HepG2 (cell line): ENCODE results near the gene C11orf21. TPM values are rescaled to one million over a fixed set of nuclear protein-coding genes. Genes with fewer than 3 reads are reported as not detected.

ENCODE experiments used
- ATAC-seq: fragments of 200-7000 bp; cut with Tn5 transposase; 3 replicates; pipeline ENCODE4 v1.9.1; 2020; ENCODE audit warnings: mild to moderate bottlenecking, moderate library complexity
- BruUV-seq: library from RNA; stranded (reverse); fragments of 400-500 nt; replicated peaks from 2 replicates; lab custom pipeline; 2021; lab: Mats Ljungman, UMichigan
- CTCF ChIA-PET: fragments of 300-600 bp; formaldehyde crosslinking; extraction: SDS; loops from one replicate; lab custom pipeline; 2021; ENCODE audit warnings: low total read pairs, inconsistent platforms, low intra/inter-chr PET ratio; lab: Yijun Ruan, JAX
- POLR2A ChIA-PET: fragments of 350-600 bp; sonication (Branson Sonifier 250); formaldehyde crosslinking; loops from one replicate; lab custom pipeline; 2020; ENCODE audit warnings: antibody characterized with exemption, inconsistent platforms; lab: Yijun Ruan, JAX
- DNase-seq: peaks from one replicate; pipeline ENCODE4 v3.0.0-alpha.2; 2015; ENCODE audit warnings: low spot score
- FAIRE-seq: peaks from 3 replicates; lab custom pipeline; 2011; peaks lifted over from hg19 to GRCh38; lab: Jason Lieb, UNC
- H2AFZ ChIP-seq: one replicate; pipeline ENCODE4 v1.6.1; 2011; ENCODE audit warnings: low read length, inconsistent platforms
- H3K27ac ChIP-seq: fragments of 300-600 bp; 3 replicates; pipeline ENCODE4 v1.8.0; 2011; ENCODE audit warnings: mixed run types, mild to moderate bottlenecking, mixed read lengths, low read length, inconsistent platforms; ENCODE audit not compliant: insufficient read depth; ENCODE audit errors: extremely low read length
- H3K27me3 ChIP-seq, 2 experiments: fragments of 200-600 bp in 1 of 2; 2 replicates in 1 of 2; 3 replicates in 1 of 2; pipeline versions ENCODE4 v1.6.0 to v1.8.0; 2011; ENCODE audit warnings: low read length in 2 of 2, mild to moderate bottlenecking in 2 of 2, moderate library complexity in 2 of 2, inconsistent platforms in 1 of 2; ENCODE audit not compliant: insufficient read depth in 2 of 2, control insufficient read depth in 1 of 2
- H3K36me3 ChIP-seq, 2 experiments: fragments of 200-600 bp in 1 of 2; replicated peaks in 1 of 2; 2 replicates in 1 of 2; 3 replicates in 1 of 2; pipeline versions ENCODE4 v1.5.1 to v1.8.0; 2011; ENCODE audit warnings: low read length in 2 of 2, inconsistent platforms in 1 of 2; ENCODE audit not compliant: insufficient read depth in 2 of 2, control insufficient read depth in 1 of 2
- H3K4me1 ChIP-seq: 2 replicates; pipeline ENCODE4 v1.5.1; 2012; ENCODE audit warnings: low read length, inconsistent platforms; ENCODE audit not compliant: insufficient read depth
- H3K4me2 ChIP-seq: 2 replicates; pipeline ENCODE4 v1.6.0; 2011; ENCODE audit warnings: low read depth, low read length, inconsistent platforms
- H3K4me3 ChIP-seq, 3 experiments: fragments of 200-600 bp in 1 of 3; sonication (generic), shearing (Covaris generic) in 1 of 3; replicated peaks in 1 of 3; 2 replicates each; pipeline ENCODE4 v1.5.1; 2011 to 2016; ENCODE audit warnings: low read length in 3 of 3, inconsistent platforms in 2 of 3, low read depth in 2 of 3, mild to moderate bottlenecking in 2 of 3, control low read depth in 1 of 3, mixed read lengths in 1 of 3; ENCODE audit not compliant: insufficient read depth in 1 of 3
- H3K79me2 ChIP-seq: one replicate; pipeline ENCODE4 v1.6.1; 2011; ENCODE audit warnings: low read length, inconsistent platforms; ENCODE audit not compliant: insufficient read depth
- H3K9ac ChIP-seq: 2 replicates; pipeline ENCODE4 v1.6.0; 2011; ENCODE audit warnings: mild to moderate bottlenecking, low read depth, low read length, inconsistent platforms; ENCODE audit not compliant: insufficient read depth
- H3K9me3 ChIP-seq: 2 replicates; pipeline ENCODE4 v1.5.1; 2012; ENCODE audit warnings: mild to moderate bottlenecking, low read length
- H4K20me1 ChIP-seq: 2 replicates; pipeline ENCODE4 v1.6.0; 2011; ENCODE audit warnings: inconsistent platforms, mild to moderate bottlenecking, low read length, moderate library complexity; ENCODE audit not compliant: insufficient read depth
- DNMT1 ChIP-seq: sonication (generic); formaldehyde crosslinking; IDR thresholded peaks from 2 replicates; pipeline ENCODE4 v1.5.1; 2020; ENCODE audit warnings: mild to moderate bottlenecking, missing genetic modification reagents
- ERF ChIP-seq: IDR thresholded peaks from 2 replicates; pipeline ENCODE4 v1.6.1; 2018; ENCODE audit warnings: missing biosample characterization, missing genetic modification reagents
- FOSL1 ChIP-seq: sonication (generic); formaldehyde crosslinking; IDR thresholded peaks from 2 replicates; pipeline ENCODE4 v1.9.0; 2021; ENCODE audit warnings: missing genetic modification reagents, borderline replicate concordance
- HDAC6 ChIP-seq: fragments of 200-600 bp; sonication (generic); IDR thresholded peaks from 2 replicates; pipeline ENCODE4 v1.7.0; 2017; ENCODE audit warnings: mild to moderate bottlenecking, antibody characterized with exemption, low read length, low read depth
- HOXA5 ChIP-seq: sonication (generic); formaldehyde crosslinking; IDR thresholded peaks from 2 replicates; pipeline ENCODE4 v1.4.0; 2020; ENCODE audit warnings: missing genetic modification reagents
- KMT2B ChIP-seq: IDR thresholded peaks from 2 replicates; pipeline ENCODE4 v1.6.1; 2016; ENCODE audit warnings: missing genetic modification reagents, missing compliant biosample characterization
- MAZ ChIP-seq, 2 experiments: sonication (generic) in 1 of 2; formaldehyde crosslinking in 1 of 2; IDR thresholded peaks; 2 replicates each; pipeline versions ENCODE4 v1.5.0 to v1.6.1; 2012 to 2020; ENCODE audit warnings: low read depth in 2 of 2, mild to moderate bottlenecking in 2 of 2, borderline replicate concordance in 1 of 2, improper control_type of control experiment in 1 of 2, low read length in 1 of 2, missing genetic modification reagents in 1 of 2, moderate library complexity in 1 of 2
- MXI1 ChIP-seq: IDR thresholded peaks from 3 replicates; pipeline ENCODE4 v1.6.1; 2012; ENCODE audit warnings: low read depth, low read length, inconsistent platforms, borderline replicate concordance
- NRL ChIP-seq: sonication (generic); formaldehyde crosslinking; IDR thresholded peaks from 2 replicates; pipeline ENCODE4 v1.5.0; 2020; ENCODE audit warnings: missing genetic modification reagents, mild to moderate bottlenecking, moderate library complexity, borderline replicate concordance
- ZNF562 ChIP-seq: sonication (generic); formaldehyde crosslinking; IDR thresholded peaks from 2 replicates; pipeline ENCODE4 v1.8.0; 2022; ENCODE audit warnings: missing genetic modification reagents, borderline replicate concordance
- WGBS: methylation state at CpG from one replicate; pipeline ENCODE4 v1.1.6; 2017; ENCODE audit warnings: low lambda C conversion rate; 5-methylcytosine and 5-hydroxymethylcytosine counted together
- in situ Hi-C: cut with HindIII; loops from 2 replicates; pipeline ENCODE4 v1.10.0; 2017; ENCODE audit warnings: low pct_unique_long_range_greater_than_20kb; ENCODE audit not compliant: extremely low pct_ligation_motif_present
- intact Hi-C: fragments of 100-400 bp; cut with micrococcal nuclease; formaldehyde crosslinking; loops from one replicate; pipeline ENCODE4 v1.10.0; 2022; ENCODE audit not compliant: unreplicated experiment
- polyA plus RNA-seq, 8 experiments: library from polyadenylated mRNA; depleted of rRNA in 3 of 8; stranded (reverse) in 7 of 8; unstranded in 1 of 8; fragments of >200 nt; fragmentation: Illumina TruSeq in 4 of 8; extraction: Trizol in 4 of 8; gene quantifications; 2 replicates each; pipeline versions ENCODE4 v1.2.1 to v1.2.3, GENCODE V29; 2011 to 2016; ENCODE audit warnings: low read depth in 4 of 8, missing spikeins in 1 of 8, mixed read lengths in 1 of 8; ENCODE audit not compliant: insufficient read depth in 1 of 8
- total RNA-seq, 5 experiments: library from RNA; depleted of rRNA; stranded (reverse); fragments of >200 nt; fragmentation: Illumina TruSeq; extraction: Trizol; gene quantifications; 2 replicates each; pipeline ENCODE4 v1.2.3, GENCODE V29; 2016; ENCODE audit warnings: low read depth in 1 of 5
- TF ChIP-seq, protein P1 (sequence below): sonication (generic); formaldehyde crosslinking; IDR thresholded peaks from 2 replicates; pipeline ENCODE4 v1.4.0; 2020; ENCODE audit warnings: low read depth, missing genetic modification reagents

Gene C11orf21
- total and polyA plus RNA-seq, 2 of the 13 experiments (the other 11 are each of a cell fraction or from before 2014, with no cell fraction given), result 0.08 TPM; not detected in 1

DNA sequence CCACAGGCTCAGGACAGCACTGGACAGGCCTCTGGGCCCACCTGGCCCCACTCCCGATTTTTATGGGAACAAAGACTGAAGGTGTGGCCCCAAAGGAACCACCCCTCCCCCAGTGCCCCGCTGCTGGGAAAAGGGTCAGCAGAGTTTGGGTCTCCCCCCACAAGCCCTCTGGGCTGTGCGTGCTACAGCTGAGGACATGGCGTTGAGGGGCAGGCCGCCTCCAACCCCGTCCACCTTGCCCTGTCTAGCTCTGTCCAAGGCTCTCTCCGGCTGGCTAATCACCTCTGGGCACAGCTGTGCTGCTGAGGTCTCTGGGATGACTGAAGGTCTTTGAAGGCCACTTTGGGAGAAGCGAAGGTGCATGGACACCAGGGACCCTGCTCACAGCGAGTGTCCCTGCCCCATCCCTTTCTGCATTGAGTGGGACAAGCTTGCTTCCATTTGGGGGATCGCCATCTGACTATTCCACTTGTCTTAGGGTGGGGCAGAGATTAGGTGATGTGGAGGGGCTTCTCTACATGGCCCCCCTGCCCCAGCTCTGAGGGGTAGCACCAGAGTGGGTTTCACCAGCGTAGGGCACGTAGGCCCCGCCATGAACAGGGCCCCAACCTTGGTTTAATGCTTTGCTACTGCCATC lies 37.9 kb downstream of the C11orf21 start (continued):
- TF ChIP-seq, protein P1, sequence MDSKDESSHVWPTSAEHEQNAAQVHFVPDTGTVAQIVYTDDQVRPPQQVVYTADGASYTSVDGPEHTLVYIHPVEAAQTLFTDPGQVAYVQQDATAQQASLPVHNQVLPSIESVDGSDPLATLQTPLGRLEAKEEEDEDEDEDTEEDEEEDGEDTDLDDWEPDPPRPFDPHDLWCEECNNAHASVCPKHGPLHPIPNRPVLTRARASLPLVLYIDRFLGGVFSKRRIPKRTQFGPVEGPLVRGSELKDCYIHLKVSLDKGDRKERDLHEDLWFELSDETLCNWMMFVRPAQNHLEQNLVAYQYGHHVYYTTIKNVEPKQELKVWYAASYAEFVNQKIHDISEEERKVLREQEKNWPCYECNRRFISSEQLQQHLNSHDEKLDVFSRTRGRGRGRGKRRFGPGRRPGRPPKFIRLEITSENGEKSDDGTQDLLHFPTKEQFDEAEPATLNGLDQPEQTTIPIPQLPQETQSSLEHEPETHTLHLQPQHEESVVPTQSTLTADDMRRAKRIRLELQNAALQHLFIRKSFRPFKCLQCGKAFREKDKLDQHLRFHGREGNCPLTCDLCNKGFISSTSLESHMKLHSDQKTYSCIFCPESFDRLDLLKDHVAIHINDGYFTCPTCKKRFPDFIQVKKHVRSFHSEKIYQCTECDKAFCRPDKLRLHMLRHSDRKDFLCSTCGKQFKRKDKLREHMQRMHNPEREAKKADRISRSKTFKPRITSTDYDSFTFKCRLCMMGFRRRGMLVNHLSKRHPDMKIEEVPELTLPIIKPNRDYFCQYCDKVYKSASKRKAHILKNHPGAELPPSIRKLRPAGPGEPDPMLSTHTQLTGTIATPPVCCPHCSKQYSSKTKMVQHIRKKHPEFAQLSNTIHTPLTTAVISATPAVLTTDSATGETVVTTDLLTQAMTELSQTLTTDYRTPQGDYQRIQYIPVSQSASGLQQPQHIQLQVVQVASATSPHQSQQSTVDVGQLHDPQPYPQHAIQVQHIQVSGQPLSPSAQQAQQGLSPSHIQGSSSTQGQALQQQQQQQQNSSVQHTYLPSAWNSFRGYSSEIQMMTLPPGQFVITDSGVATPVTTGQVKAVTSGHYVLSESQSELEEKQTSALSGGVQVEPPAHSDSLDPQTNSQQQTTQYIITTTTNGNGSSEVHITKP, result no peak

DNA sequence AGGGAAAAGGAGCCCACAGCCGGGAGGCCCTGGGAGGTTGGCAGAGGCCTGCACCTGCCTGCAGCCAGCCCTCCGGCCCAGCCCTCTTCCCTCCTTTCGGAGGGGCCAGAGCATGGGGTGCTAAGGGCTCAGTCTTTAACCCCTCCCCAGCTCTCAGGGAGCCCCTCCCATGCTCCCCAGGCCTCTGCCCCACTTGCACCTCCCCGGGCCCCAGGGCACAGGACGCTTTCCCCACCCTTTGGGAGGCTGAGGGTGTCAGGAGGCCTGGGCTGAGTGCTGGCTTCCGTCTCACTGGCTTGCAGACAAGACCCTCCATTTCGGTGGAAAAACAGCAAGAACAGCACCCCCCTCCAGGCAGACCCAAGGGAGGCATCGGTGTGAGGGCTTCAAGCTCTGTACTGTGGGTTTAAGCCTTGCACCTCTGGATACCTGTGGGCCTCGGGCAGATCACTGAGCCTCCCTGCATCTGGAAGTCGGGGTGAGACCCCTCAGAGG lies 38.6 kb downstream of the C11orf21 start:
- DNase-seq (no peak), FAIRE-seq (no peak), ATAC-seq (no peak)
- Histone ChIP-seq H3K27ac (no peak overlapping the region), H3K4me3 (no peak overlapping the region), H3K36me3 (no peaks in the 10 kb centered on the region), H3K4me2 (no peak overlapping the region), H3K9ac (no peak overlapping the region), H3K27me3 (peaks cover 7 to 73% of the 10 kb centered on the region in 2 experiments; a peak in 4 of 5 replicates), H4K20me1 (no peaks in the 10 kb centered on the region), H3K9me3 (no peaks in the 10 kb centered on the region), H3K79me2 (no peaks in the 10 kb centered on the region), H3K4me1 (peaks cover 3% of the 10 kb centered on the region; the same call in 1 of the 2 replicates), H2AFZ (no peak overlapping the region)
- POLR2A ChIA-PET, result no interaction called here
- in situ Hi-C loops (no loop called here), intact Hi-C loops (loop anchor here (10.0 kb wide), 1 partner anchor 48 kb away; no protein-coding TSS in a partner anchor)
- WGBS, result 3% methylated on average over 8 of the region's 10 CpGs
- BruUV-seq, result no TSS peak
- CTCF ChIA-PET, result no interaction called here
- TF ChIP-seq FOSL1 (CRISPR knock-in tag) (no peak), MXI1 (no peak), NRL (CRISPR knock-in tag) (no peak), ERF (CRISPR knock-in tag) (no peak), MAZ (IDR thresholded peaks at IDR 0.05; ENCODE audit: borderline replicate concordance, low read depth, low read length) (no peak), MAZ (CRISPR knock-in tag; IDR thresholded peaks at IDR 0.05; ENCODE audit: low read depth) (no peak), DNMT1 (CRISPR knock-in tag) (no peak), ZNF562 (no peak), HDAC6 (no peak), HOXA5 (CRISPR knock-in tag) (no peak), KMT2B (CRISPR knock-in tag) (no peak)
